Activated T-cell treated with anti-CD3 and anti-CD28 coated beads for 48 hours (primary cell): ENCODE measurements around the gene DBI.
"Not testable (repeated sequence)": the region's sequence is repeated elsewhere in the genome, so short reads cannot be mapped to it uniquely, and the experiment has no call there.

Experiments used
- DNase-seq: peaks from one replicate; pipeline ENCODE4 v3.0.0-alpha.2; 2020; ENCODE audit warnings: low read depth

DBI gene

GRCh38 chr2:119402106-119402505 lies 35.3 kb downstream of the DBI start:
- no peak for DNase-seq

GRCh38 chr2:119402645-119403560 lies 36.1 kb downstream of the DBI start:
- no peak for DNase-seq

GRCh38 chr2:119403618-119404017 lies 36.8 kb downstream of the DBI start:
- DNase-seq: not testable (repeated sequence)

GRCh38 chr2:119405151-119405550 lies 38.4 kb downstream of the DBI start:
- DNase-seq: no peak

GRCh38 chr2:119407430-119408220 lies 40.8 kb downstream of the DBI start:
- DNase-seq: no peak

GRCh38 chr2:119408221-119408619 lies 41.4 kb downstream of the DBI start:
- no peak for DNase-seq

- no peak for DNase-seq
Observed at GRCh38 chr2:119409506-119409905, 42.7 kb downstream of the DBI start.

- DNase-seq: no peak
Observed at GRCh38 chr2:119414894-119415293, 48.1 kb downstream of the DBI start.

GRCh38 chr2:119415630-119416029 lies 48.9 kb downstream of the DBI start:
- DNase-seq: no peak

- no peak for DNase-seq
Observed at GRCh38 chr2:119416299-119416923, 49.6 kb downstream of the DBI start.

- DNase-seq: no peak
Observed at GRCh38 chr2:119417908-119418307, 51.1 kb downstream of the DBI start.

- no peak for DNase-seq
Observed at GRCh38 chr2:119419065-119419464, 52.3 kb downstream of the DBI start.

- DNase-seq: no peak
Observed at GRCh38 chr2:119419803-119420508, 53.2 kb downstream of the DBI start.

GRCh38 chr2:119421304-119421703 lies 54.5 kb downstream of the DBI start:
- no peak for DNase-seq

- DNase-seq: no peak
Observed at GRCh38 chr2:119421741-119422140, 55.0 kb downstream of the DBI start.
